C4-2B (cell line): ENCODE results near the gene ELOVL7.

ENCODE experiments used
- ZFX ChIP-seq: fragments of 450-650 bp; IDR thresholded peaks from 2 replicates; pipeline ENCODE4 v1.6.1; 2017
- TF ChIP-seq, protein P1 (sequence below): fragments of 450-650 bp; conservative IDR thresholded peaks from 2 replicates; pipeline ENCODE4 v1.5.1; 2017; ENCODE audit warnings: mild to moderate bottlenecking

DNA sequence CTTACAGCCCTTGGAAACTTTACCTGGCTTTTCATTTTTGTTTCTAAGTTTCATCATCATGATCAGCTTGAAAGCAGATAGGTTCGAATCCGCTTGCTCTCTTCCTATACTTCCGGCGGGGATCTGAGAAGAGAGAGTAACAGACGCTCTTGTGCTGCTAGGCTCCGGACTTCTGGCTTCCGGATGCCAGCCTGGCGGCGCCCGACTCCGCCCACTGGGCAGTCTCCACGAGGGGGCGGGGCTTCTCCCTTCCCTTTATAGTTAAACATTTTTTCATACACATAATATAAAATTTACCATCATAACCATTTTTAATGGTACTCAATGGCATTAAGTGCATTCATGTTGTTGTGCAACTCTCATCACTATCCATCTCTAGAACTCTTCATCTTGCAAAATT, 49.5 kb upstream of the ELOVL7 start:
- TF ChIP-seq, protein P1, sequence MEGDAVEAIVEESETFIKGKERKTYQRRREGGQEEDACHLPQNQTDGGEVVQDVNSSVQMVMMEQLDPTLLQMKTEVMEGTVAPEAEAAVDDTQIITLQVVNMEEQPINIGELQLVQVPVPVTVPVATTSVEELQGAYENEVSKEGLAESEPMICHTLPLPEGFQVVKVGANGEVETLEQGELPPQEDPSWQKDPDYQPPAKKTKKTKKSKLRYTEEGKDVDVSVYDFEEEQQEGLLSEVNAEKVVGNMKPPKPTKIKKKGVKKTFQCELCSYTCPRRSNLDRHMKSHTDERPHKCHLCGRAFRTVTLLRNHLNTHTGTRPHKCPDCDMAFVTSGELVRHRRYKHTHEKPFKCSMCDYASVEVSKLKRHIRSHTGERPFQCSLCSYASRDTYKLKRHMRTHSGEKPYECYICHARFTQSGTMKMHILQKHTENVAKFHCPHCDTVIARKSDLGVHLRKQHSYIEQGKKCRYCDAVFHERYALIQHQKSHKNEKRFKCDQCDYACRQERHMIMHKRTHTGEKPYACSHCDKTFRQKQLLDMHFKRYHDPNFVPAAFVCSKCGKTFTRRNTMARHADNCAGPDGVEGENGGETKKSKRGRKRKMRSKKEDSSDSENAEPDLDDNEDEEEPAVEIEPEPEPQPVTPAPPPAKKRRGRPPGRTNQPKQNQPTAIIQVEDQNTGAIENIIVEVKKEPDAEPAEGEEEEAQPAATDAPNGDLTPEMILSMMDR: no peak
- no peak for TF ChIP-seq ZFX
